ENCODE measurements around the gene CRYBB2.
"Not testable (repeated sequence)": the region's sequence is repeated elsewhere in the genome, so short reads cannot be mapped to it uniquely, and the experiment has no call there.

CRYBB2 gene

GRCh38 chr22:25200967-25201366 lies 18.5 kb upstream of the CRYBB2 start:
- DNase-seq, result no peak

DNA sequence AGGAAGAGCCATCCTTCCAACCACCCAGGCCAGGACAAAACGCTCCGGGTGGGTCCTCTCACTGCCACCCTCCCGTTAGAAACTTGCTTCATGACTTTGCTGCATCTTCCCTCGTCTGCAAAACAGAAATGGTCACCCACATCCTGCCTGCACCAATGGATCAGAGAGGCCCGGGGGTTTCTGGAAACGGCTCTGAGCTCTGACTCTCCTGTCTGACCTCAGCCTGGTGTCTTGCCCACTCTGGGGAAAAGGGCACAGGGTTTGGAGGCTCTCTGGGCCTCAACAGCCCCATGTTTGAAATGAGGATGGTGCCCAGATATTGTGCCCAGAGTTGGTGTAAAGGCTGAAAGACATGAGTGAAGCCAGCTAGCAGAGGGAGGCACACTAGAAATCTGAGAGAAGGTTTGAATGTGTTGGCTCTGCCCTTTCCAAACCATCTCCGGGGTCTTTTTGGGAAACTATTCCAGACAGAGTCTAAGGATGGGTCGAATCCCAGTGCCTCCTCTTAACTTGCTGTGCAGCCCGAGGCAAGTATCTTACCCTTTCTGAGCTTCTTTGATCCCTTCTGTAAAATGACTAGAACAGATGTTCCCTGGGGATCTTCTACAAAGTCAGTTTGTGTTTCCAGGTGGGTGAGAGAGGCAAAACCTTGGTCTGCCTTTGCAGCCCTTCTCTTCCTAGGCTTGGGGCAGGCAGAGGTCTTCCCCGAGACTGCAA lies 17.7 kb upstream of the CRYBB2 start:
- DNase-seq, result no peak

DNA sequence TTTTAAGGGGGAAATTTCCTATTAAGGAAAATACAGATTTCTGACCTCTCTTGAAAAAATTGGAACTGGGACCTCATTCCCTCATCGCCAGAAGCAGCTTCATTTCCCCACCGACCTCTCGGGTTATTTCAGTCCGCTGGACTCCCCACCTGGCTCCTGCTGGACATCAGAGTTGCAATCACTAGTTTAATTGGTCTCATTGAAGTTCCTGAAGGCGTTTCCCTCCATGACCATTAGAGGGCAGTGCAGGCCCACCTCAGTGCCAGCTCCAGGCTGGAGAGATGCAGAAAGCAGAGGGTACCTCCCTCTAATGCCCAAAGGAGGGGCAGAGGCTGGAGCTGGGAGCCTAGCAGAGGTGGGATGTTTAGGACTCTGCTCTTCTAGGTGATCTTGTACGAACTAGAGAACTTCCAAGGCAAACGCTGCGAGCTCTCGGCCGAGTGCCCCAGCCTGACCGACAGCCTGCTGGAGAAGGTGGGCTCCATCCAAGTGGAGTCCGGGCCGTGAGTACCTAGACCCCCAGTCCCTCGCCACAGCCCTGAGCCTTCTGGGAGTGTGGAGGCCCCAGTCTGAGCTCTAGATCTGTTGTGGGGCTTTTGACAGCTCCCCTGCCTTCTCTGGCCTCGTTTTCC lies 17.0 kb upstream of the CRYBB2 start:
- DNase-seq, result peak; percentile 63

DNA sequence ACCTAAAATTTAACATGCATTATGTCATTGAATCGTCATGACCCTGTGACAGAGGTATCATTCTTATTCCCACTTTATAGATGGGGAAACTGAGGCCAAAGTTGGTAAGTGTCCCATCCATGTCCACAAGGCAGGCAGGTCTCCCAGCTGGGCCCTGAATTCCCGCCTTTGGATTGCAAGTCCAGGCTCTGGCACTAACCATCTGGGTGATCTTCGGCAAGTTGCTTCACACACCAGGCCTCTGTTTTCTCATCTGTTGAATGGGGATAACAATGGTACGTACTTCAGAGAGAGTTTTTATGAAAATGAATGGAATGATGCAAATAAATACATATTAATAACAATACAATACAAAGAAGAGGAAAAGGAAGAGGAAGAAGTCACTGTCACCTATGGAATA lies 16.4 kb upstream of the CRYBB2 start:
- no peak for DNase-seq

DNA sequence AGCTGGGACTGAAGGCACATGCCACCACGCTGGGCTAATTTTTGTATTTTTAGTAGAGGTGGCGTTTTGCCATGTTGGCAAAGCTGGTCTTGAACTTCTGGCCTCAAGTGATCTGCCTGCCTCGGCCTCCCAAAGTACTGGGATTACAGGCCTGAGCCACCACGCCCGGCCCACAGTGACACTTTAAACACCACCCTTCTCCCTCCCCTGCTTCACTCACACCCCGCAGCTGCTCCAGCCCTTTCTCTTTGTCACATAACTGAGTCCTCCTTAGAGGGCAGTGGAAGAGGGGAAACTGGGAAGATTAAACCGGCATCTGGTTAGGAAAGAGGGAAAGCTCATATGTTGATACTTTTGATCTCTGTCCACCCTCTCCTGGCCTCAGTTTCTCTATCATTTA lies 14.9 kb upstream of the CRYBB2 start:
- not testable (repeated sequence) for DNase-seq

DNA sequence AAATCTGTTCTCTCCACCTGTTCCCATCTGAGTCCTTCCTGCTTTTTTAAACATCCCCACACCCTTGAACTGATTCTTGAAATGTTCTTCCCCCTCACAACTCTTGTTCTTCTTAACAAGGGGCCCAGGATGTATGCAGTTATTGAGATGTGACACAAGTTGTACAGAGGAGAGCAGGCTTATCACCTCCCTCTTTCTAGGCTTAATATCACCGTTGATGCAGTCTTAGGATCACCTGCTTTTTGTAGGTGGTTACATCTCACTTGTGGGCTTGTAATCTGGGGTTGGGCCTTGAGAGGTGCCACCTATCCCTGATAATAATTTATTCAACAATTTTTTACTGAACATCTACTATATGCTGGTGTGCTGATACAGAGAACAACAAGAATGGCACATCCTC lies 13.6 kb upstream of the CRYBB2 start:
- DNase-seq, result no peak

DNA sequence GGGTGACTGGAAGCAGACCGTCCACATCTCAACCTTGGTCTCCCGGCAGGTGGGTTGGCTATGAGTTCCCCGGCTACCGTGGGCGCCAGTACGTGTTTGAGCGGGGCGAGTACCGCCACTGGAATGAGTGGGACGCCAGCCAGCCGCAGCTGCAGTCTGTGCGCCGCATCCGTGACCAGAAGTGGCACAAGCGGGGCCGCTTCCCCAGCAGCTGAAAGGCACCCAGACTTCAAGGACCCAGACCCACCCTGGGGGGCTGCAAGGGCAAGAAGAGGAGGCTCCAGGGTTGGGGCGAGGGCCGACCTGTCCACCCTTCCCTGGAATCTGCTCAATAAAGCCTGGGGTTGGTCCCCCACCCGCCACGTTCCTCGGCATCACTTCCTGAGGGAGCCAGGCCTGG lies 12.4 kb upstream of the CRYBB2 start:
- DNase-seq, result no peak

GRCh38 chr22:25207553-25208157 lies 11.8 kb upstream of the CRYBB2 start:
- DNase-seq, result no peak

- no peak for DNase-seq
Observed at GRCh38 chr22:25208328-25208727, 11.1 kb upstream of the CRYBB2 start.

DNA sequence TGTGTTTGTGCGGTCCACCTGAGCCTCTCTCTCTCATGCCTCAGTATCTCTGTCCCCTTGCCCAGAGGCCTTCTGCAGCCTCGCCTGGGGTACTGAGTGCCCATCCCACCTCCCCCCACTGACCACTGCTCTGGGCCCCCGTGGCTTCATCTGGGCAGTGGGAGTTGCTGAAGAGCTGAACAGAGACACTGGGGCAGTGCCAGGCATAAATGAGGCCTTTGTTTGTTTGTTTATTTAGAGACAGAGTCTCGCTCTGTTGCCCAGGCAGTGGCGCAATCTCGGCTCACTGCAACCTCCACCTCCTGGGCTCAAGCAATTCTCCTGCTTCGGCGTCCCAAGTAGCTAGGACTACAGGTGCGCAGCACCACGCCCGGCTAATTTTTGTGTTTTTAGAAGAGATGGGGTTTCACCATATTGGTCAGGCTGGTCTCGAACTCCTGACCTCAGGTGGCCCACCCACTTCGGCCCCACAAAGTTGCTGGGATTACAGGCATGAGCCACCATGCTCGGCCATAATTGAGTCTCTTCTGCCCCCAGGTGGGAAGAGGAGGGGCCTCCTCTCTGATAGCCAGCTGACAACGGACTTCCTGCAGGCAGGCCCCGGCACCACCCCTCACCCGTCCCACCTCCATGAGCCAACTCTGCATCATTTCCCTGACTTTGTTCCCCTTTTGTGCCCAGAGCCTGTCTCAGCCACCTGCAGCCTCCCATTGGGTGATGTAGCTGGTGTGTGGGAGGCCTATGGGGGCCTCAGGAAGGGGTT lies 10.5 kb upstream of the CRYBB2 start:
- DNase-seq, result no peak

- DNase-seq, result no peak
Observed at GRCh38 chr22:25210793-25211192, 8.6 kb upstream of the CRYBB2 start.

DNA sequence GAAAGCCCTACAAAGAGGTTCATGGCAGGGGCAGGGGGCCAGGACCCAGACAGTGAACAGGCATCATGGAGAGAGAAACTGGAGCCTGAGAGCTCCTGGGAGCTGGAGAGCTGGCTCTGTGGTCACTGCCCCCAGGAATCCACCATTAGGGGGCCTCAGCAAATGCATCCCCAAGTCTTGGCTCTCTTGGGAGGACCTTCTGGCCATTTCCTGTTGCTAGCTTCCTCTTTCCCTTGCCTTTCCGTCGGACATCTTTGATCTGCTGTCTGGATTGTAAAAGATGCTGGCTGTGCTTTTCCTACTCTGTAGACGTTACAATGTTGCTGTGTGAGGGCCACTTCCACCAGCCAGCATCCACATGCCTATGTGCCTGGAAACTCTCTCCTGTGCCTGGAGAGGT lies 7.1 kb upstream of the CRYBB2 start:
- no peak for DNase-seq

- no peak for DNase-seq
Observed at GRCh38 chr22:25213221-25213620, 6.2 kb upstream of the CRYBB2 start.

DNA sequence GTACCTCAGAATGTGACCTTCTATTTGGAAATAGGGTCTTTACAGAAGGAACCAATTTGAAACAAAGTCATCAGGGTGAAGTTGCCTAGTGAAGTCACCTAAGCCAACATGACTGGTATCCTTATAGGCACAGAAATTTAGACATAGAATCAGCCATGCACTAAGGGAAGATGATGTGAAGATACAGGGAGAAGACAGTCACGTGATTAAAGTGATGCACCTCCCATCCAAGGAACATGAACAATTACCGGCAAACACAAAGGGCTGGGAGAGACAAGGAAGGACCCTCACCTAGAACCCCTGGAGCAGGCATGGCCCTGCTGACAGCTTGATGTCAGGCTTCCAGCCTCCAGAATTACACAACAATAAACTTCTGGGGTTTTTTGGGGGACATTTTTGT lies 3.2 kb upstream of the CRYBB2 start:
- DNase-seq, result no peak

DNA sequence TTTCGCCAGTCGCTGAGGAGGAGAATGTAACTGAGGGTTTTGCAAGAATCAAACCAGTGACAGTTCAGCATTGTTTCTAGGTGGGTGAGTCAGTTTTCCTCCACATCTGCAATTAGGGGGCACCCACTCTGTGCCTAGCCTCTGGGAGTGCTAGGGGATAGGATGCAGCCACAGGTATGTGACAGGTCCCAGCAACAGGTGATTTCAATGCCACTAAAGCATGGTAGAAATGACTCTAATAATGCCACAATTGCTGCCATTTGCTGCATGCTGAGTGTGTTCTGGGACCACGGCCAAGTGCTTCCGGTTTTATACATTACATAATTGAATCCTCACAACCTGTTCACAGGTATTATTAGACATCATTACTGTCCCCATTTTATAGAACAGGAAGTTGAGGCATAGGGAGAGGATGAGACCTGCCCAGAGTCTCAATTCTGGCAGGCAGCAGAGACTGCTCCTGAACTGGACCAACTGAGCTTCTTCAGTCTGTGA lies 556 bp downstream of the CRYBB2 start:
- DNase-seq, result peak; percentile 76

DNA sequence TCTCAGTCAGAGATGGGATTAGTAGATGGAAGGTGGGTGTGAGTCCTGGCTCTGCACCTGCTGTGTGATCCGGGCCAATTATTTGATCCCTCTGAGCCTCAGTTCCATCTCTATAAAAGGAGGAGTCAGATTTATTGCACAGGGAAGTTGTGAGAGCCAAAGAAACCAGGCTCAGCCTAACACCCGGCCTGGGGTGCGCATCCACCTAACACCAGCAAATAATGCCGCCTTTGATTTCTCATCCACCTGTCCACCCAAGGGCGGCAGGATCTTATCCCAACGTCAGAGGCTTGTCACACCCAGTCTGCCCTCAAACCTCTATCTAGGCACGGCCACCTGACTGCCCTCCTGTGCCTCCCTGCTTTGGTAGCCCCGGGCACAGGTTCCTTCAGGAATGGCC lies 2.4 kb downstream of the CRYBB2 start:
- DNase-seq, result no peak

- DNase-seq, result peak; percentile 4
Observed at GRCh38 chr22:25223269-25223850, 3.9 kb downstream of the CRYBB2 start.

GRCh38 chr22:25228822-25229221 lies 9.4 kb downstream of the CRYBB2 start:
- DNase-seq, result no peak

DNA sequence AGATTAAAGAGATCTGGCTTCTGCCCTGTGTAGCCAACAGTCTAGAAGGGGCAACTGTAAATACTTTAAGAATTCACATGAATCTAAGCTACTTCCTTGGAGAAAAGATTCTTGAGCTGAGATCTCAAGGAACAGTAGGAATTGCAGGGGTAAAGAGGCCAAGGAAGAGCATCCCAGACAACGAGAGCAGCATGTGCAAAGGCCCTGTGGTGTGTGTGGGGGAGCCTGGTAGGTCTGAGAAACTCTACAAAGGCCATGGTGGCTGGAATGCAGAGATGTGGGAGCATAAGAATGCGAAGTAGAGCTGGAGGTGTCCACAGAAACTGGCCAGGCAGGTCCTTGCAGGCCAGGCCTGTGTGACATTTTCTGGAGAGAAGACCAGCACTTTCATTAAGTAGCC lies 11.3 kb downstream of the CRYBB2 start:
- DNase-seq, result not testable (repeated sequence)

DNA sequence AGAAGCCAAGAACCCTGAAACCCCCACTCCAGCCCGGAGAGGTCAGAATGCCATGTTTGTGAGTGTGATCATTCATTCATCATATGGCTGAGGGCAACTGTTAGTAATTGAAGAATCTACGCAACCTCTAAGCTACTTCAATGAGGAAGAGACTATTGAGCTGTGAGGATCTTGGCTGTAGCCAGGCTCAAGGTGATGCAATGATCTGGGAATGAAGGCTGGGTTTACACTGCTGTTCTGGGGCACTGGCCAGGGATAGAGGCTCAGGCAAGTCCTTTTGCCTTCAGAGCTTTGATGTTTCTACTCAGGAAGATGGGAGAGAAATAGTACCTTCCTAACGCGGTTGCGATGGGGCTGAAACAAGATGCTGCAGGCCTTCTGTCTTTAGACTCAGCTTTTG lies 12.9 kb downstream of the CRYBB2 start:
- DNase-seq, result no peak

DNA sequence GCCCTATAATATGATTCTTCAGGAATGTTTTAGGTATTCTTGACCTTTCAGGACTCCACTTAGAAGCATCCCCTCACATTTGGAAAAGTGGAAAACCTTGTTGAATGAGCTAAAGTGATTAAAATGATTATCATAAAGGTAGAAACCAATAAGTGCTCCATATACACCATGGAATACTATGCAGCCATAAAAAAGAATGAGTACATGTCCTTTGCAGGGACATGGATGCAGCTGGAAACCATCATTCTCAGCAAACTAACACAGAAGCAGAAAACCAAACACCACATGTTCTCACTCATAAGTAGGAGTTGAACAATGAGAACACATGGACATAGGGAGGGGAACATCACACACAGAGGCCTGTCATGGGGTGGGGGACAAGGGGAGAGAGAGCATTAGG lies 14.3 kb downstream of the CRYBB2 start:
- DNase-seq, result not testable (repeated sequence)

GRCh38 chr22:25235547-25236290 lies 16.3 kb downstream of the CRYBB2 start:
- DNase-seq, result peak; percentile 75
